T-cell (primary cell): ENCODE data around the gene FBXO11. TPM values are rescaled to one million over a fixed set of nuclear protein-coding genes. Genes with fewer than 3 reads are reported as not detected.
A peak's percentile ranks its signal among the peaks of the same experiment; 100 is the strongest.

Experiments used
- ATAC-seq, 4 experiments: fragments of 200-7000 bp in 3 of 4; fragments of 150-1000 bp in 1 of 4; cut with Tn5 transposase; replicated peaks in 1 of 4; 1 replicate in 3 of 4; 2 replicates in 1 of 4; pipeline ENCODE4 v1.10.0; 2021; ENCODE audit warnings: moderate library complexity in 3 of 4, mild to moderate bottlenecking in 2 of 4, moderate number of reproducible peaks in 1 of 4
- CTCF ChIA-PET, 2 donors: fragments of 300-600 bp; sonication (Branson Sonifier 250); formaldehyde crosslinking; loops; one replicate each; lab custom pipeline; 2022; ENCODE audit warnings: antibody characterized with exemption in 2 of 2; lab: Charles Lee
- POLR2A ChIA-PET, 2 donors: fragments of 300-600 bp; sonication (Branson Sonifier 250); formaldehyde crosslinking; loops; one replicate each; lab custom pipeline; 2022; ENCODE audit warnings: antibody characterized with exemption in 2 of 2; lab: Charles Lee
- DNase-seq, 35 experiments: peaks; one replicate each; pipeline versions ENCODE4 v3.0.0 to v3.0.0-alpha.2; 2013 to 2023
- H3K27ac ChIP-seq: one replicate; pipeline ENCODE4 v1.5.1; 2013; ENCODE audit warnings: low read length
- H3K27me3 ChIP-seq, 2 experiments: replicated peaks in 1 of 2; 1 replicate in 1 of 2; 2 replicates in 1 of 2; pipeline versions ENCODE4 v1.6.1 to v1.7.0; 2013; ENCODE audit warnings: low read length in 1 of 2, mixed read lengths in 1 of 2; ENCODE audit not compliant: control insufficient read depth in 2 of 2, insufficient read depth in 2 of 2; ENCODE audit errors: extremely low read depth in 1 of 2
- H3K36me3 ChIP-seq, 2 donors: 1 replicate in 1 of 2; 2 replicates in 1 of 2; pipeline versions ENCODE4 v1.6.1 to v1.7.0; 2013; ENCODE audit warnings: low read length in 1 of 2; ENCODE audit not compliant: control insufficient read depth in 2 of 2, insufficient read depth in 1 of 2; ENCODE audit errors: extremely low read depth in 1 of 2
- H3K4me1 ChIP-seq, 2 experiments: 1 replicate in 1 of 2; 2 replicates in 1 of 2; pipeline versions ENCODE4 v1.6.1 to v1.7.0; 2013; ENCODE audit warnings: low read length in 2 of 2, mixed read lengths in 1 of 2; ENCODE audit not compliant: insufficient read depth in 2 of 2, control insufficient read depth in 1 of 2; ENCODE audit errors: extremely low read depth in 1 of 2
- H3K4me3 ChIP-seq, 2 donors: 1 replicate in 1 of 2; 2 replicates in 1 of 2; pipeline versions ENCODE4 v1.5.1 to v1.7.0; 2013; ENCODE audit warnings: mild to moderate bottlenecking in 2 of 2, low read length in 1 of 2, moderate library complexity in 1 of 2; ENCODE audit not compliant: control insufficient read depth in 1 of 2; ENCODE audit errors: extremely low read depth in 1 of 2
- H3K9me3 ChIP-seq: 2 replicates; pipeline ENCODE4 v1.7.0; 2013
- H3K27ac Mint-ChIP-seq, 2 donors: one replicate each; pipeline ENCODE4 v1.8.0; 2020 to 2021; ENCODE audit warnings: mild to moderate bottlenecking in 2 of 2, mixed read lengths in 2 of 2
- H3K27me3 Mint-ChIP-seq, 2 donors: one replicate each; pipeline ENCODE4 v1.8.0; 2021 to 2022; ENCODE audit warnings: mixed read lengths in 2 of 2
- H3K36me3 Mint-ChIP-seq: one replicate; pipeline ENCODE4 v1.8.0; 2021; ENCODE audit warnings: mixed read lengths
- H3K4me1 Mint-ChIP-seq, 3 donors: one replicate each; pipeline ENCODE4 v1.8.0; 2020 to 2022; ENCODE audit warnings: mixed read lengths in 3 of 3, mild to moderate bottlenecking in 1 of 3
- H3K4me3 Mint-ChIP-seq, 3 donors: one replicate each; pipeline ENCODE4 v1.8.0; 2020 to 2022; ENCODE audit warnings: mild to moderate bottlenecking in 3 of 3, mixed read lengths in 3 of 3, moderate library complexity in 3 of 3
- H3K9me3 Mint-ChIP-seq, 3 donors: one replicate each; pipeline ENCODE4 v1.8.0; 2020 to 2022; ENCODE audit warnings: mixed read lengths in 3 of 3
- WGBS: methylation state at CpG from one replicate; pipeline ENCODE4 v1.1.5; 2013; ENCODE audit warnings: missing lambda C conversion rate; ENCODE audit not compliant: insufficient coverage; 5-methylcytosine and 5-hydroxymethylcytosine counted together
- total RNA-seq, 35 experiments: library from RNA in 6 of 35; stranded (reverse) in 6 of 35; fragments of 120-200 nt in 1 of 35; gene quantifications; one replicate each; pipeline versions ENCODE4 v1.2.1 to v1.2.4 and lab custom pipeline; 2013 to 2026

Gene FBXO11
- total RNA-seq, 5 donors from 2014 or later (not counting 1 experiment from before 2014, with no cell fraction given) = 70.2 to 90.0 (median 74.6) TPM

DNA sequence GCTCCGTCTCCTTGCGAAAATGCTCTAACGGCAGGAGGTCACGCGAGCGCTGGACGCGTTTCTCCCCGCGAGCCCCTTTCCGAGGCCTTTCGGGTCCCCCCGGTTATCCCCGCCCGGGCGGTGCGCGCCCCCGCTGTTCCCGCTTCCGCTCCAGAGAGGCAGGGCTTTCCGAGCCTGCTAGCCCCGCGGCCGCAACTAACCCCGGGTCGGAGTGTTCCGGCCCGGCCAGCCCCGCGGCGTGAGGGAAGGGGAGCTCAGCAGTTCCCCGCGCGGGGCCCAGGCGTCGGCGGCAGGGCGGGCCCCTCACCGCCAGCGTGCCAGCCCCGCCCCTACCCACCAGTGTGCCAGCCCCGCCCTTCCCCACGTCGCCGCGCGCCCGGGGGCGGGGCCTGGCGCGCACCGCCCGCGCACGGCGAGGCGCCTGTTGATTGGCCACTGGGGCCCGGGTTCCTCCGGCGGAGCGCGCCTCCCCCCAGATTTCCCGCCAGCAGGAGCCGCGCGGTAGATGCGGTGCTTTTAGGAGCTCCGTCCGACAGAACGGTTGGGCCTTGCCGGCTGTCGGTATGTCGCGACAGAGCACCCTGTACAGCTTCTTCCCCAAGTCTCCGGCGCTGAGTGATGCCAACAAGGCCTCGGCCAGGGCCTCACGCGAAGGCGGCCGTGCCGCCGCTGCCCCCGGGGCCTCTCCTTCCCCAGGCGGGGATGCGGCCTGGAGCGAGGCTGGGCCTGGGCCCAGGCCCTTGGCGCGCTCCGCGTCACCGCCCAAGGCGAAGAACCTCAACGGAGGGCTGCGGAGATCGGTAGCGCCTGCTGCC lies 123.4 kb downstream of the FBXO11 start, which contains the start of gene MSH6:
TSS of gene MSH6 (plus strand) at position 475 of the 815 bp plus-strand sequence. CDS start at position 564, 89 bp downstream.
- Mint-ChIP-seq H3K4me1 (peaks cover 23 to 34% (median 26%) of the 10 kb centered on the region in 3 donors), H3K27me3 (no peaks in the 10 kb centered on the region), H3K27ac (peak within 1 kb of the TSS; percentile 74 to 89), H3K36me3 (peaks cover 6% of the 10 kb centered on the region), H3K9me3 (no peaks in the 10 kb centered on the region), H3K4me3 (peak within 1 kb of the TSS; percentile 84 to 91 (median 86))
- Histone ChIP-seq H3K9me3 (no peaks in the 10 kb centered on the region), H3K36me3 (no peaks in the 10 kb centered on the region), H3K4me3 (peak within 1 kb of the TSS; percentile 78 to 93), H3K4me1 (peaks cover 0 to 26% of the 10 kb centered on the region in 2 experiments), H3K27ac (peak within 1 kb of the TSS; percentile 76), H3K27me3 (no peaks in the 10 kb centered on the region)
- DNase-seq (peak; percentile 79 to 95 (median 85)), ATAC-seq (peak; percentile 89 to 98 (median 93))
- POLR2A ChIA-PET = interaction anchor here (0.5 to 0.6 kb wide), 4 partner anchors 118 to 662 kb away, joined by 3 to 4 read pairs (median 3); no protein-coding TSS in a partner anchor
- WGBS = under 1% methylated on average over 84 of the region's 98 CpGs
- CTCF ChIA-PET = interaction anchor here (0.6 to 1.8 kb wide), 5 partner anchors 15 to 859 kb away, joined by 3 to 13 read pairs (median 3); partner anchors contain the start of gene FBXO11 (in 1 of the 2)

DNA sequence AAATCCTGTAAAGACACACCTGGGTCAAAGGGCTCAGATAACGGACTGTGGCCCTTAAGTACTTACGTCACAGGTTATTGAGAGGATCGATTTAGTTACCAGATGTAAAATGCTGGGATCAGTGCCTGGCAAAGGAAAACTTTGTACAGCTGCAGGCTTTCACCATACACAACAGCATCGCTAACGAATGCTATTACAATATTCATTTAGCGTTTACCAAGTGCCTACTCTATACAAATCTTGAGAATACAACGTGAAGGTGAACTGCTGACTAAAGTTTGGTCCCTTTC lies 124.0 kb downstream of the FBXO11 start:
- POLR2A ChIA-PET = interaction anchor here in 1 of 2 donors (0.6 kb wide), 1 partner anchor 608 kb away, joined by 3 read pairs; no protein-coding TSS in a partner anchor
- no peaks in the 10 kb centered on the region for H3K9me3 Mint-ChIP-seq
- 6% methylated on average over 4 of the region's 7 CpGs for WGBS

DNA sequence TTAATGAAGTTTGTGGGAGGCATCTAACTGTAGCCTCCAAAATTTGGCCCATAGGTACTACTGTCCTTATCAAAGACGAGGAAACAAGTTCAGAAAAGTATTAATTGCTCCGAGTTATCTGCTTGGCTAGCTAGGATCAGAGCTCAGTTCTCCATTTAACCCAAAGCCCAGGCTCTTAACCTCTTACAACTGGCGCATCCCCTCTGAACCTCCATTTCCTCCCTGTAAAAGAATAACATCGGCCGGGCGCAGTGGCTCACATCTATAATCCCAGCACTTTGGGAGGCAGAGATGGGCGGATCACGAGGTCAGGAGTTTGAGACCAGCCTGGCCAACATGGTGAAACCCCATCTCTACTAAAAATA lies 126.9 kb downstream of the FBXO11 start:
- ATAC-seq (no peak), DNase-seq (no peak)
- peaks cover 0 to 9% of the 10 kb centered on the region in 2 experiments for H3K4me1 ChIP-seq
- Mint-ChIP-seq H3K27me3 (no peaks in the 10 kb centered on the region), H3K27ac (no peak overlapping the region), H3K4me1 (peaks cover 3 to 5% (median 5%) of the 10 kb centered on the region in 3 donors), H3K4me3 (no peak overlapping the region), H3K9me3 (no peaks in the 10 kb centered on the region), H3K36me3 (no peaks in the 10 kb centered on the region)
- ChIA-PET CTCF (no interaction called here), POLR2A (no interaction called here)
- H3K27ac ChIP-seq = no peak overlapping the region
- H3K9me3 ChIP-seq = no peaks in the 10 kb centered on the region
- 95% methylated on average over 6 of the region's 8 CpGs for WGBS
- H3K4me3 ChIP-seq = no peak overlapping the region
- H3K36me3 ChIP-seq = no peaks in the 10 kb centered on the region
- H3K27me3 ChIP-seq = no peaks in the 10 kb centered on the region

More for the DNA sequence above, 124.0 kb downstream of the FBXO11 start:
- Histone ChIP-seq H3K27me3 (no peaks in the 10 kb centered on the region), H3K9me3 (no peaks in the 10 kb centered on the region), H3K27ac (peak overlapping the region; percentile 76), H3K4me1 (peaks cover 0 to 26% of the 10 kb centered on the region in 2 experiments), H3K36me3 (no peaks in the 10 kb centered on the region), H3K4me3 (peak overlapping the region; percentile 77 to 78)
- Mint-ChIP-seq H3K4me1 (peaks cover 23 to 29% (median 24%) of the 10 kb centered on the region in 3 donors), H3K4me3 (peak overlapping the region; percentile 83 to 86 (median 83)), H3K27ac (peak overlapping the region; percentile 52 to 89), H3K36me3 (peaks cover 6% of the 10 kb centered on the region), H3K27me3 (no peaks in the 10 kb centered on the region)
- DNase-seq (no peak), ATAC-seq (peak in 3 of 4 experiments; percentile 5 to 6 (median 5))
- CTCF ChIA-PET = interaction anchor here (0.6 to 1.8 kb wide), 3 partner anchors 12 to 15 kb away, joined by 5 to 13 read pairs (median 10); no protein-coding TSS in a partner anchor

DNA sequence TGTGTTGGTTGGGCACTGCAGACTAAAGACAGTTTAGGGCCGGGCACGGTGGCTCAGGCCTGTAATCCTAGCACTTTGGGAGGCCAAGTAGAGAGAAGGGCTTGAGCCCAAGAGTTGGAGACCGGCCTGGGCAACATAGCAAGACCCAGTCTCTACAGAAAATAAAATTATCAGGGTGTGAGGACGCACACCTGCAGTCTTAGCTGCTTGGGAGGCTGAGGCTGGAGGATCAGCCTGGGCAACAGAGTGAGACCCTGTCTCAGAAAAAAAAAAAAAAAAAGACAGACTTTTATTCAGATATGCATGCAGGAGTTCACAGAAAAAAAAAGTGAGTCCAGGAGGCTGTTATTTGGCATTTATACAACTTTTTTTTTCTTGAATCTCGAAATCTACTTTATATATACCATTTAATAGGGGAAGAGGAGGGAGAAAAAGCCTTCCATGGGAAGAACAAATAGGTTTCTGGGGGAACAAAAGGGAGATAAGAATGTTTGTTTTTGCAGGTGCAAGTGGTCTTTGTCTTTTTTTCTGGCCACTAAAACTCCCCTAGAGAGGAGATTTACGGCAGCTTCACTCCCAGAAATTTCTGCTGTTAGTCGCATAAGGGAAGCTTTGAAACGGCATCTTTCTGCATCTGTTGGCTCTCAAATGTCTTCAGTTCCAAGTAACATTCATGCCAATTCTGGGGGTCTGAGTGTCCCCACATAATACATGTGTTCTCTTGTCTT lies 127.4 kb downstream of the FBXO11 start:
- ATAC-seq = no peak
- Mint-ChIP-seq H3K36me3 (no peaks in the 10 kb centered on the region), H3K4me3 (no peak overlapping the region), H3K9me3 (no peaks in the 10 kb centered on the region), H3K27me3 (no peaks in the 10 kb centered on the region), H3K27ac (no peak overlapping the region), H3K4me1 (peaks cover 0 to 5% (median under 1%) of the 10 kb centered on the region in 3 donors)
- Histone ChIP-seq H3K9me3 (no peaks in the 10 kb centered on the region), H3K4me3 (no peak overlapping the region), H3K27ac (no peak overlapping the region), H3K36me3 (no peaks in the 10 kb centered on the region), H3K4me1 (peaks cover 0 to 5% of the 10 kb centered on the region in 2 experiments), H3K27me3 (no peaks in the 10 kb centered on the region)
- WGBS = 80% methylated on average over 1 of the region's 8 CpGs
- no peak for DNase-seq
- CTCF ChIA-PET = interaction anchor here in 1 of 2 donors (0.6 kb wide), 2 partner anchors 450 to 843 kb away, joined by 3 read pairs; no protein-coding TSS in a partner anchor
- POLR2A ChIA-PET = interaction anchor here in 1 of 2 donors (0.7 kb wide), 1 partner anchor 230 kb away, joined by 4 read pairs; no protein-coding TSS in a partner anchor

DNA sequence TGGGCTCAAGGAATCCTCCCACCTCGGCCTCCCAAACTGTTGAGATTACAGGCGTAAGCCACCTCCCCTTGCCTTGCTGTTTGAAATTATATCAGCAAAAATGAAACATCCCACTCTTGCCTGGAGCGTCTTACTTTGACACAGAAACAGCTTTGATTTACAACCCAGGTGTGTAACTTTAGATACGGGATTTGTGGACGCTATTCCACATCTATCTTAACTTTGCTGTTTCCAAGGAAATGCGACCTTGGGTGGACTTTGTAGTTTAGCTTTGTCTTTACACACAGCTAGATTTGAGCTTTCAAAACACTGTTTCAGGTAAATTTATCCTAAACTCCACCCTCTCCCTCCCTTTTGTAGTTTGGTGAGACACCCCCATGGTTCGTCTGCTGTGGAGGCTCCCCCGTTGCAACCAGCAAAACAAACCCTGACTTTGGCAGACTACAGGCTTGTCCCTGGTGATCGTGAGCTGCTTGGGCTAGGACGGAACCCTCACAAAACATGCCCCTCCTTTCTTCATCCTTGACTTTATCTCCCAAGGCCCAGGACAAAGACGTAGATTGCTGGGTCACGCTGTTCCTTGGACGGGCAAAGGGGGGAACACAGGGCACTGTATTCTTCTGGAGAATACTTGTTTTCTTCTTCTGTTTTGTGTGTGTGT lies 128.9 kb downstream of the FBXO11 start:
- peaks cover 0 to 4% of the 10 kb centered on the region in 2 experiments for H3K4me1 ChIP-seq
- H3K27ac ChIP-seq = no peak overlapping the region
- Mint-ChIP-seq H3K27me3 (peaks cover 0 to 2% of the 10 kb centered on the region in 2 donors), H3K9me3 (no peaks in the 10 kb centered on the region), H3K36me3 (no peaks in the 10 kb centered on the region), H3K4me1 (peaks cover 0 to 5% (median 0%) of the 10 kb centered on the region in 3 donors), H3K27ac (no peak overlapping the region), H3K4me3 (no peak overlapping the region)
- H3K9me3 ChIP-seq = no peaks in the 10 kb centered on the region
- H3K27me3 ChIP-seq = peaks cover 0 to 1% of the 10 kb centered on the region in 2 experiments
- ATAC-seq (no peak), DNase-seq (no peak)
- H3K36me3 ChIP-seq = no peaks in the 10 kb centered on the region
- H3K4me3 ChIP-seq = no peak overlapping the region
- POLR2A ChIA-PET = interaction anchor here in 1 of 2 donors (0.6 kb wide), 1 partner anchor 34 kb away, joined by 3 read pairs; no protein-coding TSS in a partner anchor
- CTCF ChIA-PET = interaction anchor here in 1 of 2 donors (0.9 kb wide), 1 partner anchor 10 kb away, joined by 4 read pairs; no protein-coding TSS in a partner anchor
- WGBS = no CpG with 5 or more reads among the region's 13 CpGs
